Measurements from ENCODE around the gene LRMDA.

LRMDA gene

GRCh38 chr10:76444034-76444800 is 1012.8 kb downstream of the LRMDA start:
- DNase-seq (ENCODE audit: low spot score): no peak

- DNase-seq (ENCODE audit: low spot score): no peak
Observed at GRCh38 chr10:76447578-76447977, 1016.2 kb downstream of the LRMDA start.

- DNase-seq (ENCODE audit: low spot score): no peak
Observed at GRCh38 chr10:76451911-76452310, 1020.5 kb downstream of the LRMDA start.

GRCh38 chr10:76453332-76453731 is 1021.9 kb downstream of the LRMDA start:
- no peak for DNase-seq (ENCODE audit: low spot score)

GRCh38 chr10:76453997-76454396 is 1022.6 kb downstream of the LRMDA start:
- DNase-seq (ENCODE audit: low spot score): no peak

- no peak for DNase-seq (ENCODE audit: low spot score)
Observed at GRCh38 chr10:76454506-76455140, 1023.2 kb downstream of the LRMDA start.

GRCh38 chr10:76456197-76456596 is 1024.8 kb downstream of the LRMDA start:
- no peak for DNase-seq (ENCODE audit: low spot score)

GRCh38 chr10:76459016-76459730 is 1027.7 kb downstream of the LRMDA start:
- no peak for DNase-seq (ENCODE audit: low spot score)

- DNase-seq (ENCODE audit: low spot score): no peak
Observed at GRCh38 chr10:76461024-76461423, 1029.6 kb downstream of the LRMDA start.

- no peak for DNase-seq (ENCODE audit: low spot score)
Observed at GRCh38 chr10:76463111-76463510, 1031.7 kb downstream of the LRMDA start.

GRCh38 chr10:76466836-76467503 is 1035.5 kb downstream of the LRMDA start:
- no peak for DNase-seq (ENCODE audit: low spot score)

- no peak for DNase-seq (ENCODE audit: low spot score)
Observed at GRCh38 chr10:76469675-76470074, 1038.3 kb downstream of the LRMDA start.

GRCh38 chr10:76479103-76479790 is 1047.8 kb downstream of the LRMDA start:
- DNase-seq (ENCODE audit: low spot score): no peak

GRCh38 chr10:76481178-76481577 is 1049.8 kb downstream of the LRMDA start:
- DNase-seq (ENCODE audit: low spot score): no peak

- DNase-seq (ENCODE audit: low spot score): no peak
Observed at GRCh38 chr10:76487582-76487981, 1056.2 kb downstream of the LRMDA start.

GRCh38 chr10:76488602-76489001 is 1057.2 kb downstream of the LRMDA start:
- DNase-seq (ENCODE audit: low spot score): no peak

GRCh38 chr10:76491216-76491615 is 1059.8 kb downstream of the LRMDA start:
- DNase-seq (ENCODE audit: low spot score): no peak

GRCh38 chr10:76492026-76492425 is 1060.6 kb downstream of the LRMDA start:
- no peak for DNase-seq (ENCODE audit: low spot score)

- DNase-seq (ENCODE audit: low spot score): no peak
Observed at GRCh38 chr10:76492678-76493472, 1061.5 kb downstream of the LRMDA start.

- no peak for DNase-seq (ENCODE audit: low spot score)
Observed at GRCh38 chr10:76497666-76498065, 1066.2 kb downstream of the LRMDA start.

GRCh38 chr10:76504823-76505222 is 1073.4 kb downstream of the LRMDA start:
- DNase-seq (ENCODE audit: low spot score): no peak
